ENCODE results near the gene HOXA13. TPM values are rescaled to one million over a fixed set of nuclear protein-coding genes. Genes with fewer than 3 reads are reported as not detected.

Gene HOXA13
- polyA plus RNA-seq, 1 of the 3 experiments (the other 2 are of a cell fraction): not detected

DNA sequence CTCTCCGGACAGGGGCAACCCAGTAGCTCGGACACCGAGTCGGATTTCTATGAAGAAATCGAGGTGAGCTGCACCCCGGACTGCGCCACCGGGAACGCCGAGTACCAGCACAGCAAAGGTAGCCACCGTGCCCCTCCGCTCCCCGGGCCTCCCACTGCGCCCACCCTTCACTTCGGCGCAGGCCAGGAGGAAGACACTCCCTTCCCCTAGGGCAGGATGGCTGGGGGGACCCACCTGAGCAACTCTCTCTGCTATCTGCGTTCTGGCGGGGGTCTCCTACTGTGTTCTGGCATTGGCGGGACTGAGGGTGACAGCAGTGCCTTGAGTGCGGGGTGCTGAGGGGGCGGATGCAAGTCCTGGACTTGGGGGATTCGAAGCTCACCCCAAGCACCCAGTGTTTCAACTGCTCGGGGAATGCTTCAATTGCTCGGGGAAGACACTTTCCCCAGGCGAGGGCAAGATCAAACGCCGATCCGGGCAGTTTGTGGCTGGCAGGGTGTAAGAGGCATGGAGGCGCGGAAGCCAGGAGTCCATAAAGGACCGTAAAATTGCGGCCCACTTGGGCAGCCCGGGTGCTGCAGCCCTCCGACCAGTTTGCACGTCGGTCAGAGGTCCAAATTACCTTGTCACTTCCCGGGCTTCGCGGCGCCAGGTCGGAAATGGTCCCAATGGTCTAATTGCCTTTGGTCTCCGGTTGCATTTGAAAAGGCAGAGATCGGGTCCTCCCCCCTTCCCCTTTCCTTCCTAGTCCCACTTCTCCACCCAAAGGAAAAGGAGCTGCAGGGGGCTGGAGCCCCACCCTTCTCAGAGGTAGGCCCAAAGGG, 43.7 kb upstream of the HOXA13 start:
- H3K9ac ChIP-seq: no peak overlapping the region
- no peaks in the 10 kb centered on the region for H3K9me2 ChIP-seq
- H3K36me3 ChIP-seq (replicated peaks in 1 of 2; ENCODE audit: control insufficient read depth in 1 of 2, insufficient read depth in 2 of 2, low read length in 1 of 2): no peaks in the 10 kb centered on the region
- no peak overlapping the region for H3K4me3 ChIP-seq (ENCODE audit: low read depth in 2 of 2, low read length in 1 of 2)
- H3F3A ChIP-seq (replicated peaks; ENCODE audit: insufficient read depth): peaks cover 4% of the 10 kb centered on the region
- H3K4me1 ChIP-seq (ENCODE audit: control insufficient read depth in 1 of 2, insufficient read depth in 2 of 2, low read depth in 1 of 2, low read length in 1 of 2): peaks cover 0 to 3% of the 10 kb centered on the region in 2 experiments; a peak in 1 of 4 replicates
- H3K4me2 ChIP-seq: peak overlapping the region; percentile 58; the same call in 1 of the 2 replicates
- H3K27ac ChIP-seq (ENCODE audit: low read depth in 2 of 2, low read length in 1 of 2): no peak overlapping the region
- H2AFZ ChIP-seq (ENCODE audit: low read depth): no peak overlapping the region
- H4K20me1 ChIP-seq (ENCODE audit: insufficient read depth): peaks cover 3% of the 10 kb centered on the region; the same call in 1 of the 2 replicates
- POLR2A ChIA-PET: no interaction called here
- 26% methylated on average over 25 of the region's 43 CpGs for WGBS (ENCODE audit: low lambda C conversion rate)
- H3K79me2 ChIP-seq (ENCODE audit: insufficient read depth): no peaks in the 10 kb centered on the region
- H3K27me3 ChIP-seq (ENCODE audit: insufficient read depth): peaks cover 100% of the 10 kb centered on the region
- no peak for TF ChIP-seq JUND (IDR thresholded peaks at IDR 0.05)
- TF ChIP-seq GATA2 (CRISPR knock-in tag; IDR thresholded peaks at IDR 0.05): no peak
- TF ChIP-seq YY1 (IDR thresholded peaks at IDR 0.05; ENCODE audit: low read depth): no peak
- no peak for TF ChIP-seq MXI1 (IDR thresholded peaks at IDR 0.05; ENCODE audit: low read depth, low read length)
- TF ChIP-seq GABPA (IDR thresholded peaks at IDR 0.05; ENCODE audit: low read depth): no peak
- TF ChIP-seq ELF1 (IDR thresholded peaks at IDR 0.05): no peak
- no peak for TF ChIP-seq RAD21 (IDR thresholded peaks at IDR 0.05; ENCODE audit: low read length)
- TF ChIP-seq, protein P1, sequence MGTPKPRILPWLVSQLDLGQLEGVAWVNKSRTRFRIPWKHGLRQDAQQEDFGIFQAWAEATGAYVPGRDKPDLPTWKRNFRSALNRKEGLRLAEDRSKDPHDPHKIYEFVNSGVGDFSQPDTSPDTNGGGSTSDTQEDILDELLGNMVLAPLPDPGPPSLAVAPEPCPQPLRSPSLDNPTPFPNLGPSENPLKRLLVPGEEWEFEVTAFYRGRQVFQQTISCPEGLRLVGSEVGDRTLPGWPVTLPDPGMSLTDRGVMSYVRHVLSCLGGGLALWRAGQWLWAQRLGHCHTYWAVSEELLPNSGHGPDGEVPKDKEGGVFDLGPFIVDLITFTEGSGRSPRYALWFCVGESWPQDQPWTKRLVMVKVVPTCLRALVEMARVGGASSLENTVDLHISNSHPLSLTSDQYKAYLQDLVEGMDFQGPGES (IDR thresholded peaks at IDR 0.05; ENCODE audit: low read depth, low read length): no peak
- no peak for TF ChIP-seq TAF1 (IDR thresholded peaks at IDR 0.05; ENCODE audit: borderline replicate concordance, low read depth, low read length)
- TF ChIP-seq RFX5 (IDR thresholded peaks at IDR 0.05; ENCODE audit: low read length): no peak
- TF ChIP-seq FOSL2 (IDR thresholded peaks at IDR 0.05; ENCODE audit: borderline replicate concordance, low read depth): no peak
- no peak for TF ChIP-seq RXRA (IDR thresholded peaks at IDR 0.05; ENCODE audit: borderline replicate concordance, low read depth)
- TF ChIP-seq, protein P2, sequence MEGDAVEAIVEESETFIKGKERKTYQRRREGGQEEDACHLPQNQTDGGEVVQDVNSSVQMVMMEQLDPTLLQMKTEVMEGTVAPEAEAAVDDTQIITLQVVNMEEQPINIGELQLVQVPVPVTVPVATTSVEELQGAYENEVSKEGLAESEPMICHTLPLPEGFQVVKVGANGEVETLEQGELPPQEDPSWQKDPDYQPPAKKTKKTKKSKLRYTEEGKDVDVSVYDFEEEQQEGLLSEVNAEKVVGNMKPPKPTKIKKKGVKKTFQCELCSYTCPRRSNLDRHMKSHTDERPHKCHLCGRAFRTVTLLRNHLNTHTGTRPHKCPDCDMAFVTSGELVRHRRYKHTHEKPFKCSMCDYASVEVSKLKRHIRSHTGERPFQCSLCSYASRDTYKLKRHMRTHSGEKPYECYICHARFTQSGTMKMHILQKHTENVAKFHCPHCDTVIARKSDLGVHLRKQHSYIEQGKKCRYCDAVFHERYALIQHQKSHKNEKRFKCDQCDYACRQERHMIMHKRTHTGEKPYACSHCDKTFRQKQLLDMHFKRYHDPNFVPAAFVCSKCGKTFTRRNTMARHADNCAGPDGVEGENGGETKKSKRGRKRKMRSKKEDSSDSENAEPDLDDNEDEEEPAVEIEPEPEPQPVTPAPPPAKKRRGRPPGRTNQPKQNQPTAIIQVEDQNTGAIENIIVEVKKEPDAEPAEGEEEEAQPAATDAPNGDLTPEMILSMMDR (IDR thresholded peaks at IDR 0.05): no peak
- TF ChIP-seq, protein P3, sequence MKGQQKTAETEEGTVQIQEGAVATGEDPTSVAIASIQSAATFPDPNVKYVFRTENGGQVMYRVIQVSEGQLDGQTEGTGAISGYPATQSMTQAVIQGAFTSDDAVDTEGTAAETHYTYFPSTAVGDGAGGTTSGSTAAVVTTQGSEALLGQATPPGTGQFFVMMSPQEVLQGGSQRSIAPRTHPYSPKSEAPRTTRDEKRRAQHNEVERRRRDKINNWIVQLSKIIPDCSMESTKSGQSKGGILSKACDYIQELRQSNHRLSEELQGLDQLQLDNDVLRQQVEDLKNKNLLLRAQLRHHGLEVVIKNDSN (IDR thresholded peaks at IDR 0.05; ENCODE audit: borderline replicate concordance, low read depth): no peak
- TF ChIP-seq, protein P4, sequence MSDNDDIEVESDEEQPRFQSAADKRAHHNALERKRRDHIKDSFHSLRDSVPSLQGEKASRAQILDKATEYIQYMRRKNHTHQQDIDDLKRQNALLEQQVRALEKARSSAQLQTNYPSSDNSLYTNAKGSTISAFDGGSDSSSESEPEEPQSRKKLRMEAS (IDR thresholded peaks at IDR 0.05; ENCODE audit: low read depth): no peak
- no peak for TF ChIP-seq POLR2AphosphoS5 (IDR thresholded peaks at IDR 0.05; ENCODE audit: low read depth, low read length)
- TF ChIP-seq FOXJ3 (CRISPR knock-in tag; IDR thresholded peaks at IDR 0.05): no peak
- no peak for TF ChIP-seq EZH2phosphoT487 (IDR thresholded peaks at IDR 0.05; ENCODE audit: borderline replicate concordance, low read depth)
- no peak for TF ChIP-seq PBX3 (IDR thresholded peaks at IDR 0.05)
- no peak for DNase-seq
- H3K9me3 ChIP-seq: no peaks in the 10 kb centered on the region
- CTCF ChIA-PET: interaction anchor here (2.3 kb wide), 1 partner anchor 33 kb away, joined by 7 read pairs; no protein-coding TSS in a partner anchor

All from SK-N-SH (cell line).